Epithelial cell of esophagus (primary cell): Measurements from ENCODE around the gene SCYL2.

Experiments
- DNase-seq: peaks from one replicate; pipeline ENCODE4 v3.0.0; 2010; ENCODE audit warnings: low read depth
- H3K4me3 ChIP-seq: 2 replicates; pipeline ENCODE4 v1.5.1; 2011; ENCODE audit warnings: mild to moderate bottlenecking, low read length, control low read depth
- TF ChIP-seq, protein P1 (sequence below): IDR thresholded peaks from 2 replicates; pipeline ENCODE4 v1.5.1; 2011; ENCODE audit warnings: low read depth, mild to moderate bottlenecking, low read length, control low read depth, inconsistent platforms; ENCODE audit not compliant: insufficient read depth; ENCODE audit errors: missing control alignments

SCYL2 gene

DNA sequence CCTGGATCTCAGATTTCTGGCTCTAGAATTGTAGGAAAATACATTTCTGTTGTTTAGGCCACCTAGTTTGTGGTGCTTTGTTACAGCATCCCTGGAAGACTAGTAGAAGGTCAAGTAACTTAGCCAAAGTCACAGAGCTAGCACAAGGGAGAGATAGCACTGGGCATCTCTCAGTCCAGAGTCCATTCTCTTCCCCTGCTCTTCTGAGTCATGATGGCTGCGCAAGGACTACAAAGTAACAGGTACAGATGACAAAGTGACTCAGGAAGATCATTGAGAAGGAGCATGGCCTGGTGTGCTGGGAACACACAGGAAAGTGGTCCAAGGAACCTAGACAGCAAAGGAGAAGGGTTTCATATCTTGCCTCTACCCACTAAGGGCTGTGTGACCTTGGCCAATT is 109.2 kb downstream of the SCYL2 start:
- TF ChIP-seq, protein P1, sequence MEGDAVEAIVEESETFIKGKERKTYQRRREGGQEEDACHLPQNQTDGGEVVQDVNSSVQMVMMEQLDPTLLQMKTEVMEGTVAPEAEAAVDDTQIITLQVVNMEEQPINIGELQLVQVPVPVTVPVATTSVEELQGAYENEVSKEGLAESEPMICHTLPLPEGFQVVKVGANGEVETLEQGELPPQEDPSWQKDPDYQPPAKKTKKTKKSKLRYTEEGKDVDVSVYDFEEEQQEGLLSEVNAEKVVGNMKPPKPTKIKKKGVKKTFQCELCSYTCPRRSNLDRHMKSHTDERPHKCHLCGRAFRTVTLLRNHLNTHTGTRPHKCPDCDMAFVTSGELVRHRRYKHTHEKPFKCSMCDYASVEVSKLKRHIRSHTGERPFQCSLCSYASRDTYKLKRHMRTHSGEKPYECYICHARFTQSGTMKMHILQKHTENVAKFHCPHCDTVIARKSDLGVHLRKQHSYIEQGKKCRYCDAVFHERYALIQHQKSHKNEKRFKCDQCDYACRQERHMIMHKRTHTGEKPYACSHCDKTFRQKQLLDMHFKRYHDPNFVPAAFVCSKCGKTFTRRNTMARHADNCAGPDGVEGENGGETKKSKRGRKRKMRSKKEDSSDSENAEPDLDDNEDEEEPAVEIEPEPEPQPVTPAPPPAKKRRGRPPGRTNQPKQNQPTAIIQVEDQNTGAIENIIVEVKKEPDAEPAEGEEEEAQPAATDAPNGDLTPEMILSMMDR, result no peak
- DNase-seq, result no peak
- H3K4me3 ChIP-seq, result no peak overlapping the region

DNA sequence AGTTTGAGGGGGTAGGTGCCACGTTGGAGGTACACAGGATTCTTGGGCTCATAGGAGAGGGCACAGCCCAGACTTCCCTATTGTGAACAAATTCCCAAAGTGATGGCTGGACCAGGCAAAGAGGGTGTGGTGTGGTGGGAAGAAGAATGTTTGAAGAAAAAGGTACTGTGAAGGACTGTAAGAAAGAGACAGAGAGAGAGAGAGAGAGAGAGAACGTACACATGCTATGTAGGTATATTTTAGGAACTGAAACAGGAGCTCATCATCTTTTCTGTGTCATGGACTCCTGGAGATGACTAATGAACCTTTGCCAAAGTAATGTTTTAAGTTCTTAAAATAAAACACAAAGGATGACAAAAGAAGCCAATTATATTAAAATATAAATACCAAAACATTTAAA is 114.4 kb downstream of the SCYL2 start:
- TF ChIP-seq, protein P1, result no peak
- no peak for DNase-seq
- H3K4me3 ChIP-seq, result no peak overlapping the region

DNA sequence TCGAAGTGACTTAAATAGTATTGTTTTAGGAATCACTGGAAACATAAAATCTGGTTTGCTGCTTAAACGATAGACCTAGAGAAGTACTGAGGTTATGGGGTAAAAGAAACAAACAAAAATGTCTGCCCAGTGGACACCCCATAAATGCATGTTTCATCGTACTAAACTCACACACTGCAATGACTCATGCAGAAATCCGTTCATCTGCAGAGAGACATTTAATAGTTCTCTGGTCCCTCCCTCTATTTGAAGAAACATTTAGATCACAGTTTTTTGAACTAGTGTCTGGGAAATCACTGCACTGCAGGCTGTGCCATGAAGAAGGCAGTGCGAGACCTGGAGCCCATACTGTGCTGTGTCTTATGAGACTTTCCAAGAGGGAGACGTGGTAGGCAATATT is 115.4 kb downstream of the SCYL2 start:
- no peak overlapping the region for H3K4me3 ChIP-seq
- DNase-seq, result no peak
- TF ChIP-seq, protein P1, result no peak

DNA sequence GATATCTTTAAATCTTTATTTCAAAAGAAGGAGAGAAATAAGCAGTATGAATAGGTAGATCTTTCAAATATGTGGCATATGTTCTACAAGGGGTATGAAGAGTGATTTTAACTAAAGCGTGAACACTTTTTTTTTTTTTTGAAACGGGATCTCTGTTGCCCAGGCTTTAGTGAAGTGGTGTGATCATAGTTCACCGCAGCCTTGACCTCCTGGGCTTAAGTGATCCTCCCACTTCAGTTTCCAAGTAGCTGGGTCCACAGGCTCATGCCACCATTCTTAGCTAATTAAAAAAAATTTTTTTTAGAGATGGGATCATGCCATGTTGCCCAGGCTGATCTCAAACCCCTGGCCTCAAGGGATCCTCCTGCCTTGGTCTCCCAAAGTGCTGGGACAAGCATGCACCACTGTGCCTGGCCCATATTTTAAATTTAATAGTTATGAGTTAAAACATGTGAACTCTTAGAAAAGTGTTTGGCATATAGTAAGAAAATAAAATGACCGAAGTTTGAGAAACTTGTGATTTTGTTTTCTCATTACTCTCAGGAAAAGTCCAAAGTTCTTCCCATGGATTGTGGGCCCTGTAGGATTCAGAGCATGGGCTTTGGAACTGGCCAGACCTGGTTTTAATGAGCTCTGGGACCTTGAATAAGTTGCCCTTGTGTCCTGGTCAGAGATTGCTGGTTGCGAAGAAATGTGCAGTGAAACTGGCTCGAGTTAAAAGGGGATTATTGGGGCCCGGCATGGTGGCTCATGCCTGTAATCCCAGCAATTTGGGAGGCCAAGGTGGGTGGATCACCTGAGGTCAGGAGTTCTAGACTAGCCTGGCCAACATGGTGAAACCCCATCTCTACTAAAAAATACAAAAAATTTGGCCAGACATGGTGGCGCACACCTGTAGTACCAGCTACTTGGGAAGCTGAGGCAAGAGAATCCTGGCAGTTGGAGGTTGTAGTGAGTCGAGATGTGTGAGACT is 116.9 kb downstream of the SCYL2 start:
- DNase-seq, result no peak
- TF ChIP-seq, protein P1, result no peak
- H3K4me3 ChIP-seq, result no peak overlapping the region

DNA sequence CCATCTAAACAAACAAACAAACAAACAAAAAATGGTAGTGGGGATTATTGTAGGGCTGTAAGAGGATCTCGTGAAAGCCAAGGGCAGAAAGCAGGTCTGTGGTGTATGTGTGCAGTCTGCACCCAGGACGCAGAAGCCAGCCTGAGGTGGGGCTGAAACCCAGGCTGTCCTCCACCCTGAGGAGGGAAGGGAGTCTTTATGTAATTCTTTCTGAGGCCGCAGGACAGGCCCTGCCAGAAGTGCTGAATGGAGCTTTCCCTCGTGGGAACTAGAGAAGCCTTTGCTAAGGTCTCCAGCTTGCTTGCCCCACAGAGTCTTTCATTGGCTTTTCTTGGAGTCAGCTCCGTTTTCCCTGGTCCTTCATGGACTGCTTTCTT is 117.6 kb downstream of the SCYL2 start:
- TF ChIP-seq, protein P1, result no peak
- no peak overlapping the region for H3K4me3 ChIP-seq
- DNase-seq, result no peak

DNA sequence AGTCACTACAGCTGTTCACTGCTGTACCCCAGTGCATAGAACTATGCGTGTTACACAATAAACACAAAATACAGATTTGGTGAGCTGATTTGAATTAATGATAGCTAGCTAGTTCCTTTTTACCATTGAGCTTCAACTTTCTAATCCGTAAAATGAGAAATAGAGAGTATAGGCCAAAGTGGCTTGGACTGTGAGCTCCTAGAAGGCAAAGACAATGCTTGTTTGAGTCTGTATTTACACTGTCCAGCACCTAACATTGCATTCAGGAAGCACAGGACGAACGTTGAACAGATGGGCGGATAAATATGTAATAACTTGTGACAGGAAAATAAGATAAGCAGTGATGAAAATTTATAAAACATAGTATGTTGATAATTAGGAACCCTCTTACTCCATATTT is 121.4 kb downstream of the SCYL2 start:
- H3K4me3 ChIP-seq, result no peak overlapping the region
- TF ChIP-seq, protein P1, result no peak
- no peak for DNase-seq
